K562 (cell line): ENCODE measurements around the gene MVP. TPM values are rescaled to one million over a fixed set of nuclear protein-coding genes. Genes with fewer than 3 reads are reported as not detected.

Experiments used
- ARNT ChIP-seq, 2 experiments: fragments of 450-650 bp; IDR thresholded peaks; 2 replicates each; pipeline ENCODE4 v1.6.1; 2016; ENCODE audit warnings: mild to moderate bottlenecking in 1 of 2
- BHLHE40 ChIP-seq: IDR thresholded peaks from 2 replicates; pipeline ENCODE4 v1.6.1; 2011; ENCODE audit warnings: low read length, improper control_type of control experiment
- CHD1 ChIP-seq: fragments of 200-600 bp; sonication (generic); IDR thresholded peaks from one replicate; pipeline ENCODE4 v1.6.1; 2012; ENCODE audit warnings: mild to moderate bottlenecking, moderate library complexity, low read length, inconsistent platforms
- EGR1 ChIP-seq: fragments of 450-650 bp; conservative IDR thresholded peaks from 2 replicates; pipeline ENCODE4 v1.6.1; 2017; ENCODE audit warnings: mild to moderate bottlenecking
- ETV6 ChIP-seq, 3 experiments: fragments of 150-350 bp in 1 of 3; sonication (generic) in 1 of 3; formaldehyde crosslinking in 1 of 3; IDR thresholded peaks; 2 replicates each; pipeline versions ENCODE4 v1.6.1 to v1.8.0; 2014 to 2022; ENCODE audit warnings: borderline replicate concordance in 2 of 3, low read depth in 2 of 3, antibody characterized with exemption in 1 of 3, low read length in 1 of 3, mild to moderate bottlenecking in 1 of 3, missing genetic modification reagents in 1 of 3
- HNRNPH1 ChIP-seq: fragments of 200-400 bp; formaldehyde crosslinking; optimal IDR thresholded peaks from 2 replicates; pipeline ENCODE3; 2017; ENCODE audit warnings: low read depth, mild to moderate bottlenecking, low read length, moderate library complexity
- MED1 ChIP-seq: sonication (generic); formaldehyde crosslinking; IDR thresholded peaks from 2 replicates; pipeline ENCODE4 v1.8.1; 2023; ENCODE audit warnings: missing genetic modification reagents, borderline replicate concordance
- POLR2B ChIP-seq: fragments of 450-650 bp; IDR thresholded peaks from 2 replicates; pipeline ENCODE4 v1.6.1; 2018; ENCODE audit warnings: low read depth; ENCODE audit not compliant: partially characterized antibody
- RB1 ChIP-seq: fragments of 450-650 bp; IDR thresholded peaks from 2 replicates; pipeline ENCODE4 v1.6.1; 2017; ENCODE audit warnings: low read depth, mild to moderate bottlenecking
- SIN3A ChIP-seq, 2 experiments: fragments of 150-350 bp in 1 of 2; IDR thresholded peaks; 2 replicates each; pipeline ENCODE4 v1.6.1; 2011 to 2016; ENCODE audit warnings: borderline replicate concordance in 2 of 2, low read depth in 2 of 2, low read length in 2 of 2, mild to moderate bottlenecking in 2 of 2, moderate library complexity in 2 of 2; ENCODE audit not compliant: control insufficient read depth in 1 of 2
- STAG1 ChIP-seq: sonication (generic); formaldehyde crosslinking; IDR thresholded peaks from 2 replicates; pipeline ENCODE4 v1.5.0; 2020; ENCODE audit warnings: missing genetic modification reagents, borderline replicate concordance
- ZBTB8A ChIP-seq: fragments of 450-650 bp; IDR thresholded peaks from 2 replicates; pipeline ENCODE4 v1.6.1; 2018; ENCODE audit warnings: mild to moderate bottlenecking, moderate library complexity; ENCODE audit not compliant: partially characterized antibody
- ZNF431 ChIP-seq: sonication (generic); formaldehyde crosslinking; IDR thresholded peaks from 2 replicates; pipeline ENCODE4 v1.8.0; 2022; ENCODE audit warnings: mild to moderate bottlenecking, missing genetic modification reagents
- polyA plus RNA-seq, 8 experiments: library from polyadenylated mRNA; depleted of rRNA in 4 of 8; stranded (reverse) in 5 of 8; unstranded in 3 of 8; fragments of >200 nt; fragmentation: Nextera tagmentation in 2 of 8; fragmentation: Illumina TruSeq in 1 of 8; extraction: Ambion mirVana in 2 of 8; extraction: Trizol in 1 of 8; gene quantifications; 2 replicates each; pipeline versions ENCODE4 v1.2.1 to v1.2.3, GENCODE V29; 2011 to 2014; ENCODE audit warnings: inconsistent platforms in 1 of 8, missing spikeins in 1 of 8
- total RNA-seq, 7 experiments: library from RNA; depleted of rRNA in 6 of 7; stranded (reverse); fragments of >200 nt in 6 of 7; fragmentation: Illumina TruSeq in 2 of 7; extraction: Trizol in 2 of 7; gene quantifications; 2 replicates each; pipeline versions ENCODE4 v1.2.1 to v1.2.3, GENCODE V29; 2011 to 2021; ENCODE audit warnings: low replicate concordance in 1 of 7
- TF ChIP-seq, protein P1 (sequence below): sonication (generic); formaldehyde crosslinking; IDR thresholded peaks from 2 replicates; pipeline ENCODE4 v1.8.1; 2023; ENCODE audit warnings: mild to moderate bottlenecking, missing genetic modification reagents
- TF ChIP-seq, protein P2 (sequence below): sonication (generic); IDR thresholded peaks from 2 replicates; pipeline ENCODE4 v1.6.1; 2016
- TF ChIP-seq, protein P3 (sequence below): fragments of 450-650 bp; IDR thresholded peaks from 2 replicates; pipeline ENCODE4 v1.6.1; 2016; ENCODE audit warnings: borderline replicate concordance
- TF ChIP-seq, protein P4 (sequence below): sonication (generic); formaldehyde crosslinking; IDR thresholded peaks from 2 replicates; pipeline ENCODE4 v1.8.0; 2022; ENCODE audit warnings: mild to moderate bottlenecking, missing genetic modification reagents

Gene MVP
- total and polyA plus RNA-seq, 9 of the 15 experiments (the other 6 are each of a cell fraction or from before 2014, with no cell fraction given), result 0.39 to 1.9 (median 0.76) TPM; not detected in 2

DNA sequence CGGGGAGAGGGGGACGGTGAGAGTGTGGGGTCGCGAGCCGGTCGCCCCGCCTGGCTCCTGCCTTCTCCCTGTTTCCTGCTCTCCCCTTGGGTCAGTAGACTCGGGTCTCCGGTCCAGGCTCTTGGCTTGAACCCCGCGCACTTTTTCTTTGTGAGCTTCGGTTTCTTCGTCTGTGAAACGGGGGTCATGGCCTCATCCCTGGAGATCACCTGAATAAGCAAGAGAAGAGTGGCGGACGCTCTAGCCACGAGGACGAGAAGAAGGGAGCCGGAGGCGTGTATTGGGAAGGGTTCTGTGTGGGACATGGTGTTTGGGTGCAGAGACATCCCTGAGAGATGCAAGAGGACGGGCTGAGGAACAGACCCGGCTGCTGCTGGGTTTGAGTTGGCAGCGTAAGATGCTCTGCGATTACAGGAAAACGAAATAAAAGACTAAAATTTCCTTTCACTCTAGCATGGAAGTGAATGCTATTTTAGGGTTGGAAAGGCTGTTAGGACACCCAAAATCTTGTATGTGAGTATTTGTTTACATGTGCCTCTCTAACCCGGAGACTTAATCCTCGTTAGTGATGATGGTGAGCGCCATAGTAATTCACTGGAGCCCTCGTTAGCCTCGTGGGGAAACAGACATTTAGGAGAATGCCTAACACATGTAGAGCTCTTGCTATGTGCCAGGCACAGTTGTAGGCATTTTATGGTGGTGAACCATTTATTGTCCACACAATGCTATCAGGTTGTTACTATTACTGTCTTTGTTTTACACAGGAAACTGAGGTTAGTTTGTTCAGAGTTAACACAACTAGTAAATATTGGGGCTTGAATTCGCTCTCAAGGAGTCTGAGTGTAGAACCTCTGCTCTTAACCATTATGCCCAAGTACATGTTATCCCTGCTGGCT lies 29.1 kb upstream of the MVP start (continued):
- TF ChIP-seq, protein P1, sequence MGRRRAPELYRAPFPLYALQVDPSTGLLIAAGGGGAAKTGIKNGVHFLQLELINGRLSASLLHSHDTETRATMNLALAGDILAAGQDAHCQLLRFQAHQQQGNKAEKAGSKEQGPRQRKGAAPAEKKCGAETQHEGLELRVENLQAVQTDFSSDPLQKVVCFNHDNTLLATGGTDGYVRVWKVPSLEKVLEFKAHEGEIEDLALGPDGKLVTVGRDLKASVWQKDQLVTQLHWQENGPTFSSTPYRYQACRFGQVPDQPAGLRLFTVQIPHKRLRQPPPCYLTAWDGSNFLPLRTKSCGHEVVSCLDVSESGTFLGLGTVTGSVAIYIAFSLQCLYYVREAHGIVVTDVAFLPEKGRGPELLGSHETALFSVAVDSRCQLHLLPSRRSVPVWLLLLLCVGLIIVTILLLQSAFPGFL (CRISPR knock-in tag), result no peak
- TF ChIP-seq MED1, result 0 out of 2 replicates have a peak, but pooled peaks have one; percentile 67
- 0 out of 2 replicates have a peak, but pooled peaks have one; percentile 18 for TF ChIP-seq ZNF431 (CRISPR knock-in tag)
- 0 out of 4 replicates have a peak, but pooled peaks of 1 of the 2 experiments have one; percentile 13 for TF ChIP-seq SIN3A (IDR thresholded peaks at IDR 0.05; ENCODE audit: borderline replicate concordance in 2 of 2, control insufficient read depth in 1 of 2, low read depth in 2 of 2, low read length in 2 of 2)
- TF ChIP-seq ETV6 (IDR thresholded peaks at IDR 0.05; ENCODE audit: borderline replicate concordance in 1 of 2, low read depth in 2 of 2, low read length in 1 of 2), result no peak
- 0 out of 2 replicates have a peak, but pooled peaks have one; percentile 11 for TF ChIP-seq ETV6 (CRISPR knock-in tag; IDR thresholded peaks at IDR 0.05; ENCODE audit: borderline replicate concordance)
- TF ChIP-seq, protein P2, sequence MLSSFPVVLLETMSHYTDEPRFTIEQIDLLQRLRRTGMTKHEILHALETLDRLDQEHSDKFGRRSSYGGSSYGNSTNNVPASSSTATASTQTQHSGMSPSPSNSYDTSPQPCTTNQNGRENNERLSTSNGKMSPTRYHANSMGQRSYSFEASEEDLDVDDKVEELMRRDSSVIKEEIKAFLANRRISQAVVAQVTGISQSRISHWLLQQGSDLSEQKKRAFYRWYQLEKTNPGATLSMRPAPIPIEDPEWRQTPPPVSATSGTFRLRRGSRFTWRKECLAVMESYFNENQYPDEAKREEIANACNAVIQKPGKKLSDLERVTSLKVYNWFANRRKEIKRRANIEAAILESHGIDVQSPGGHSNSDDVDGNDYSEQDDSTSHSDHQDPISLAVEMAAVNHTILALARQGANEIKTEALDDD, result peak; percentile 50; the same call in 1 of the 2 replicates
- no peak for TF ChIP-seq ZBTB8A
- TF ChIP-seq, protein P3, sequence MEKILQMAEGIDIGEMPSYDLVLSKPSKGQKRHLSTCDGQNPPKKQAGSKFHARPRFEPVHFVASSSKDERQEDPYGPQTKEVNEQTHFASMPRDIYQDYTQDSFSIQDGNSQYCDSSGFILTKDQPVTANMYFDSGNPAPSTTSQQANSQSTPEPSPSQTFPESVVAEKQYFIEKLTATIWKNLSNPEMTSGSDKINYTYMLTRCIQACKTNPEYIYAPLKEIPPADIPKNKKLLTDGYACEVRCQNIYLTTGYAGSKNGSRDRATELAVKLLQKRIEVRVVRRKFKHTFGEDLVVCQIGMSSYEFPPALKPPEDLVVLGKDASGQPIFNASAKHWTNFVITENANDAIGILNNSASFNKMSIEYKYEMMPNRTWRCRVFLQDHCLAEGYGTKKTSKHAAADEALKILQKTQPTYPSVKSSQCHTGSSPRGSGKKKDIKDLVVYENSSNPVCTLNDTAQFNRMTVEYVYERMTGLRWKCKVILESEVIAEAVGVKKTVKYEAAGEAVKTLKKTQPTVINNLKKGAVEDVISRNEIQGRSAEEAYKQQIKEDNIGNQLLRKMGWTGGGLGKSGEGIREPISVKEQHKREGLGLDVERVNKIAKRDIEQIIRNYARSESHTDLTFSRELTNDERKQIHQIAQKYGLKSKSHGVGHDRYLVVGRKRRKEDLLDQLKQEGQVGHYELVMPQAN, result 0 out of 2 replicates have a peak, but pooled peaks have one; percentile 16
- TF ChIP-seq CHD1, result peak; percentile 55
- no peak for TF ChIP-seq HNRNPH1
- no peak for TF ChIP-seq POLR2B
- TF ChIP-seq EGR1, result no peak
- TF ChIP-seq BHLHE40, result no peak
- TF ChIP-seq, protein P4, sequence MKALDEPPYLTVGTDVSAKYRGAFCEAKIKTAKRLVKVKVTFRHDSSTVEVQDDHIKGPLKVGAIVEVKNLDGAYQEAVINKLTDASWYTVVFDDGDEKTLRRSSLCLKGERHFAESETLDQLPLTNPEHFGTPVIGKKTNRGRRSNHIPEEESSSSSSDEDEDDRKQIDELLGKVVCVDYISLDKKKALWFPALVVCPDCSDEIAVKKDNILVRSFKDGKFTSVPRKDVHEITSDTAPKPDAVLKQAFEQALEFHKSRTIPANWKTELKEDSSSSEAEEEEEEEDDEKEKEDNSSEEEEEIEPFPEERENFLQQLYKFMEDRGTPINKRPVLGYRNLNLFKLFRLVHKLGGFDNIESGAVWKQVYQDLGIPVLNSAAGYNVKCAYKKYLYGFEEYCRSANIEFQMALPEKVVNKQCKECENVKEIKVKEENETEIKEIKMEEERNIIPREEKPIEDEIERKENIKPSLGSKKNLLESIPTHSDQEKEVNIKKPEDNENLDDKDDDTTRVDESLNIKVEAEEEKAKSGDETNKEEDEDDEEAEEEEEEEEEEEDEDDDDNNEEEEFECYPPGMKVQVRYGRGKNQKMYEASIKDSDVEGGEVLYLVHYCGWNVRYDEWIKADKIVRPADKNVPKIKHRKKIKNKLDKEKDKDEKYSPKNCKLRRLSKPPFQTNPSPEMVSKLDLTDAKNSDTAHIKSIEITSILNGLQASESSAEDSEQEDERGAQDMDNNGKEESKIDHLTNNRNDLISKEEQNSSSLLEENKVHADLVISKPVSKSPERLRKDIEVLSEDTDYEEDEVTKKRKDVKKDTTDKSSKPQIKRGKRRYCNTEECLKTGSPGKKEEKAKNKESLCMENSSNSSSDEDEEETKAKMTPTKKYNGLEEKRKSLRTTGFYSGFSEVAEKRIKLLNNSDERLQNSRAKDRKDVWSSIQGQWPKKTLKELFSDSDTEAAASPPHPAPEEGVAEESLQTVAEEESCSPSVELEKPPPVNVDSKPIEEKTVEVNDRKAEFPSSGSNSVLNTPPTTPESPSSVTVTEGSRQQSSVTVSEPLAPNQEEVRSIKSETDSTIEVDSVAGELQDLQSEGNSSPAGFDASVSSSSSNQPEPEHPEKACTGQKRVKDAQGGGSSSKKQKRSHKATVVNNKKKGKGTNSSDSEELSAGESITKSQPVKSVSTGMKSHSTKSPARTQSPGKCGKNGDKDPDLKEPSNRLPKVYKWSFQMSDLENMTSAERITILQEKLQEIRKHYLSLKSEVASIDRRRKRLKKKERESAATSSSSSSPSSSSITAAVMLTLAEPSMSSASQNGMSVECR (CRISPR knock-in tag), result no peak
- TF ChIP-seq STAG1 (CRISPR knock-in tag), result peak; percentile 19; the same call in 1 of the 2 replicates
- no peak for TF ChIP-seq RB1
- TF ChIP-seq ARNT (IDR thresholded peaks at IDR 0.05), result no peak
